Measurements from ENCODE around the gene C1QTNF5. TPM values are rescaled to one million over a fixed set of nuclear protein-coding genes. Genes with fewer than 3 reads are reported as not detected.

Gene C1QTNF5
- polyA plus RNA-seq, 6 donors from 2014 or later: not detected

DNA sequence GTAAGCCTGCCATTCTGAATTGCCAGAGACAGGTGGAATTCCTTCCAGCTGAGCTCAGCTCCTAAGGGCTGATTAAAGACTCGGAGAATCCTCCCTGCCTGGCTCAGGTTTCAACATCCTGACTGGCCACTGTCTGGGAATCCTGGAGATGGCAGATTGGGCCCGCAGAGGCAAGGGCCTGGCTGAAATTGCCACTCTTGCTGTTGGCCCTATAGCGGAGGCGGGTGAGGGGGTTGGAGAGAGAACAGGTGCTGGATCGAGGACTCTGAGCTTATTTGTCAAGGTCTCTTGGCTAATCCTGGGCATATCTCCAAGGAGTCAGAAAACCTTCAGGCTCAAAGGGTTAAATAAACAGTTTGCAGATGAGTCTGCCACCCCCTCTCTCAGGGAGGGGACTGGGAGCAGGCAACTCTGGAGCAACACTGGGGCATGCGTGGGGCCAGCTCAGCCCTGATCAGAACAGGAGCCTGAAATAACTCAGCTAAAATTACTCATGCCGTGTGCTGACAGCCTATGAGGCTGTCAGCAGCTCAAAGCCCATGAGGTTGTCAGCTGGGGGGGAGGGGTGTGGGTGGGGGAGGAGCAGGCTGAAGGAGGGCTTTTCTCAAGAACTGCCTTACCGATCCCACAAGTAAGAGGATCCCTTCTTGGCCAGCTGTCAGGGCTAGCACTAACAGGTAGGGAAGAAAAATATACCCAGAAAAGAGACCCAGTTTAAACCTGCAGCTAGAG, 20.5 kb upstream of the C1QTNF5 start:
- DNase-seq: no peak
- Mint-ChIP-seq H3K36me3 (peaks cover 0 to 9% of the 10 kb centered on the region in 2 donors), H3K9me3 (peaks cover 0 to 3% (median 0%) of the 10 kb centered on the region in 7 donors), H3K27me3 (peaks cover 25 to 57% (median 53%) of the 10 kb centered on the region in 3 donors), H3K4me1 (peaks cover 33 to 47% (median 34%) of the 10 kb centered on the region in 3 donors), H3K27ac (no peak overlapping the region), H3K4me3 (peak overlapping the region in 1 of 8 donors; percentile 37)
- no peak for ATAC-seq (ENCODE audit: low read depth in 2 of 2)

DNA sequence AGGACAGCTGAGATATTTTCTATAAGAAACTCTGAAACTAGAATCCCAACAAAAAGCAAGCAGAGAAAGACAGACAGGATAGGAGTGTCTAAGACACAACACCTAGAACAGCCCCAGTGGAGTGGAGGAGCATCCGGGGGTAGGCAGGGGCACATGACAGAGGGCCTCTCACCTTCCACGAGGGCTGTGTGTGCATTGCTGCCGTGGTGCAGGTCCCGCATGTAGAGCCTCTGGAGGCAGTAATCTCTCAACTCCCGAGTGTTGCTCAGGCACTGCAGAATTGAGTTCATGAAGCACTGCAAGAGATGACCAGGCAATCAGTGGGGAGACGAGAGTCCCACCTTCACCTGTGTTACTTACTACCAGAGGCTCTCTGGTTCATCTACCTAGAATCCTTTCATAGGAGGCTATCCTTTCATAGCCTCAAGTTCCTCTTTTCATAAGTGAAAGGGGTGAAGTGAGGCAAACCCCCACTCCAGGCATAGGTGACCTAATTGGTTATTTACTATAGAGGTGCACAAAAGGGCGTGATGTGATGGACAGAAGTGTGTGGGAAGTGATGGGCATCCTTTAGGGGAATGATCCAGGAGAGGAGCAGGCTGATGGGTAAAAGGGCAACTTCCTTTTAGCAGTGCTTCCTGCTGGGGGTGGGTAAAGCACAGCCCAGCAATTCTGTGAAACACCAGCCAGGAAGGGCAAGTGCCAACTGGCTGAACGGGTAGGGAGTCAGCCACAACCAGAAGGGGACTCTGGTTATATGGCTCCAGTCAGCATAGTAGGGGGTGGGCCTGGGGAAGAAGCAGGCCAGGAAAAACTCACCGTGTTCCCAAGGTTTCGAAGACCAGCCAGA, 18.9 kb upstream of the C1QTNF5 start:
- ATAC-seq (ENCODE audit: low read depth in 2 of 2) (peak in 1 of 2 donors; percentile 19), DNase-seq (no peak)
- Mint-ChIP-seq H3K36me3 (peaks cover 0 to 4% of the 10 kb centered on the region in 2 donors), H3K27me3 (peaks cover 22 to 57% (median 49%) of the 10 kb centered on the region in 3 donors), H3K4me3 (peak overlapping the region in 1 of 8 donors; percentile 16), H3K27ac (peak overlapping the region in 1 of 6 donors; percentile 63), H3K4me1 (peaks cover 32 to 46% (median 36%) of the 10 kb centered on the region in 3 donors), H3K9me3 (peaks cover 0 to 2% (median 0%) of the 10 kb centered on the region in 7 donors)

DNA sequence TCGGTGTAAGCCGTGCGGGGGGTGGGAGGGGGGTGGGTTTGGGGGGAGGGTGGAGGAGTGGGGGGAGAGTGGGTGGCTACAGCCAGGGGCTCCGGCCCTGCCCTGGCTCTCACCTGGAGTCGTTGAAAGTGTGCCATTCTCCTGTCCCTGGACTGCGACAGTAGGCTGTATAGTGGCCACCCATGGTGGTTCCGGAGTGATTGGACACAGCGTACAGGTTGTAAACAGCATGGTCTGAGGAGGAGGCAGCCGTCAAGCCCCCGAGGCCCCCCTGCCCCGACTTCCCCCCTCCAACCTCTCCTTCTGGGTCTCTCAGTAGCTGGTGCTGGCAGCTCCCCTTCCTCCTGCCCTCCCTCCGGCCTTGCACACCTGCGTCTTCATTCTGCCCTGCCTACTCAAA, 16.4 kb upstream of the C1QTNF5 start:
- peaks cover 28 to 35% (median 33%) of the 10 kb centered on the region in 3 donors for H3K4me1 Mint-ChIP-seq
- H3K36me3 Mint-ChIP-seq: no peaks in the 10 kb centered on the region
- H3K27me3 Mint-ChIP-seq: peaks cover 31 to 57% (median 39%) of the 10 kb centered on the region in 3 donors
- ATAC-seq (ENCODE audit: low read depth in 2 of 2) (no peak), DNase-seq (no peak)
- peak overlapping the region in 1 of 6 donors; percentile 88 for H3K27ac Mint-ChIP-seq
- no peaks in the 10 kb centered on the region for H3K9me3 Mint-ChIP-seq
- H3K4me3 Mint-ChIP-seq: peak overlapping the region; percentile 57 to 94 (median 75)

DNA sequence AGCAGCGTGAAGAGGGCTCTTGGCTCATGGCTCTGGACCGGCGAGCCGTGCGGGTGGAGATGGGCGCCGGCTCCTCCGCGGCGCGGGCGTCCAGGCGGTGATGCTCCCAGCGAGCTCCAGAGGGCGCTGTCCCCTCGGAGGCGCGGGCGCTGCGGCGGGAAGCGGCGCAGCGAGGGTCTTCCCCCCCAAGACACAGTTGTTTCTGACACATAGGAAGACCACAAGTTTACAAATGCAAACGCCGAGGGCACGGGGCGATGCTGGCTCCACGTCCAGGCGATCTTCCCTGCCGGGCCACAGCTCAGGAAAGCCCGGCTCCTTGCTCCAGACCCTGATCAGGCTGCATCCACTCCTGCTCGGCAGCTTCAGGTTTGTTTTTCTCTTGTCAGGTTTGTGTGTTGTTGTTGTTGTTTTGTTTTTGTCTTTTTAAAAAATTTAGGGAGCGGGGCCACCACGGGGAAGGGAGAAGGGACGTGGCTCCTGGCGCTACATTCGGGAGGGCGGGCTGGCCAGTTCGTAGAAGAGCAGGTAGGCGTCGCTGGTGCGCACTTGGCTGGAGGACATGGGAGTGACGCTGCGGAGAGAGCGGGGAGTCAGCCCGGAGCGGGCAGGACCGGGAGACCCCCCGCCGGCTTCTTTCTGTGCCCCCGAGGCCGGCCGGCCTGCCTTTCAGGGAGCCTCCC, 15.8 kb upstream of the C1QTNF5 start:
- ATAC-seq (ENCODE audit: low read depth in 2 of 2): peak; percentile 86 to 87
- no peaks in the 10 kb centered on the region for H3K9me3 Mint-ChIP-seq
- peaks cover 36 to 61% (median 42%) of the 10 kb centered on the region in 3 donors for H3K27me3 Mint-ChIP-seq

DNA sequence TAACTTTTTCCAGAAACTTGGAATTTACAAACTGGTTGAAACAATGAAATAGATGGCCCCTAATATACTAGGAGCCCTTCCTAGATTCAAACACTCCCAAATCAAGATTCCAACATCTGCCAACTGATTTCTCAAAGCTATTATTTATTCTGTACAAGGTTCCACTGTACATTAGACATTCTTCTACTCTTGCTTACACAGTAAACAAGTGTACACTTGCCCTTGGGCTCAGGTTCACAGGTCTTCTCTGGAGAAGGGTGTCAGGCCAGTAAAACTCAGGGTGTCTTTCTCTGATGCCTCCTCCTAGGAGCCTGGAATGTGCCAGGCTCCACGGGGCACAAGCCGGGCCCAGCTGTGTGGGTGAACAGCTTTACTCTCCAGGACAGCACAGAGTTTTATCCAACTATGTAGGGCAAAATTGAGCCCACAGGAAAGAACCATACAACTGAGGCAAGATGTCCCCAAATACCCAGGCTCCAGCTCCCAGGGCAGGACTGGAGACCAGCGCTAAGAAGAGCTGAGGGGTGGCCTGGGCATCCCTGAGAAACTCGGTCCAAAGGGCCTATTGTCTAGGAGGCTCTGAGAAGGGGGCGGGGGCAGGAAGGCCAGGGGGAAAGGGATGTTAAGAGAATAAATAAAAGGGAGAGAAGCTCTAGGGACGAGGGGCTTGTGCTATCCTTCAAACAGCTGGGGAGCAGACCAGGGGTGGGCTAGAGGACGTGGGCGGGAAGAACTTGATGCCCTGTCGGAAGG, 14.6 kb upstream of the C1QTNF5 start:
- Mint-ChIP-seq H3K27me3 (peaks cover 41 to 73% (median 54%) of the 10 kb centered on the region in 3 donors), H3K27ac (peak overlapping the region in 1 of 6 donors; percentile 90), H3K36me3 (no peaks in the 10 kb centered on the region), H3K9me3 (no peaks in the 10 kb centered on the region), H3K4me1 (peaks cover 28 to 35% (median 33%) of the 10 kb centered on the region in 3 donors), H3K4me3 (peak overlapping the region in 7 of 8 donors; percentile 35 to 96 (median 73))
- ATAC-seq (ENCODE audit: low read depth in 2 of 2) (no peak), DNase-seq (no peak)

More for the DNA sequence above, 15.8 kb upstream of the C1QTNF5 start:
- DNase-seq: peak; percentile 64
- peak overlapping the region; percentile 73 to 96 (median 94) for H3K4me3 Mint-ChIP-seq
- H3K27ac Mint-ChIP-seq: peak overlapping the region in 5 of 6 donors; percentile 45 to 89 (median 83)
- H3K4me1 Mint-ChIP-seq: peaks cover 28 to 35% (median 33%) of the 10 kb centered on the region in 3 donors
- no peaks in the 10 kb centered on the region for H3K36me3 Mint-ChIP-seq

DNA sequence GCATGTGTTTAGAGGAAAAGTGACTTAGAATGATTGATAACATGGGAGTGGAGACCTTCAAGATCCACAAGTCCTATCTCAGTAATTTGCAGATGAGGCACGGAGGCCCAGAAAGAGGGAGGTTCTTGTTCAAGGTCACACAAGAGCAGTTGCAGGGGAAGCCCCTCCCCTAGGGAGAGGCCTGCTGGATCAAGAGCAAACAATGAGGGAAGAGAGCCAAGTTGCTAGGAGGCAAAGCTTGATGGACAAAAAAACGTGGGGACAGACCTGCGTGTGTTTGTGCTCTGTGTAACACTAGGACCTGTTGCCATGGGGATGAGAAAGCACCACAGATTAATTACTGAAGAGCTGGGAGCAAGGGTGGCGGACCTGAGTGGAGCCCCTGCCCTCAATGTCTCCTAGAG, 12.2 kb upstream of the C1QTNF5 start:
- H3K4me3 Mint-ChIP-seq: peak overlapping the region in 1 of 8 donors; percentile 19
- ATAC-seq (ENCODE audit: low read depth in 2 of 2): no peak
- peaks cover 16 to 17% (median 16%) of the 10 kb centered on the region in 3 donors for H3K4me1 Mint-ChIP-seq
- H3K27ac Mint-ChIP-seq: no peak overlapping the region
- H3K9me3 Mint-ChIP-seq: no peaks in the 10 kb centered on the region
- H3K27me3 Mint-ChIP-seq: peaks cover 42 to 72% (median 57%) of the 10 kb centered on the region in 3 donors
- H3K36me3 Mint-ChIP-seq: no peaks in the 10 kb centered on the region
- no peak for DNase-seq

DNA sequence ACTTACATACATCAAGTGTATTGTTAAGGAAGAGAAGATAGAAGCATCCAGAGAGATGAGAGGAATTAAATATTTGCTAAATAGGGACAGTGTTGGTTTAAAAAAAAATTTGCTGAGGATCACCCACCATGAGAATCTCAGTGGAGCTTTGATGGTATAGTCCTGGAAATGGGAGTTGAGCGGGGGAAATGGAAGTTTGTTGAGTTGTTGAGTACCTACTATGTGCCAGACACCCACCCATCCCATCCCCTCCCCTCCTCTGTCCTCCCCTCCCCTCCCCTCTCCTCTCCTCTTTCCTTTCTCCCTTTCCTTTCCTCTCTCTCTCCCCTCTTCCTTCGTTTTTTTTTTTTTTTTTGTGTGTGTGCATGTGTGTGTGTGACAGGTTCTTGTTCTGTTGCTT, 10.5 kb upstream of the C1QTNF5 start:
- H3K4me3 Mint-ChIP-seq: no peak overlapping the region
- no peaks in the 10 kb centered on the region for H3K36me3 Mint-ChIP-seq
- DNase-seq: no peak
- H3K4me1 Mint-ChIP-seq: peaks cover 3 to 5% (median 4%) of the 10 kb centered on the region in 3 donors
- peaks cover 47 to 73% (median 56%) of the 10 kb centered on the region in 3 donors for H3K27me3 Mint-ChIP-seq
- no peaks in the 10 kb centered on the region for H3K9me3 Mint-ChIP-seq
- peak overlapping the region in 1 of 6 donors; percentile 21 for H3K27ac Mint-ChIP-seq
- no peak for ATAC-seq (ENCODE audit: low read depth in 2 of 2)

DNA sequence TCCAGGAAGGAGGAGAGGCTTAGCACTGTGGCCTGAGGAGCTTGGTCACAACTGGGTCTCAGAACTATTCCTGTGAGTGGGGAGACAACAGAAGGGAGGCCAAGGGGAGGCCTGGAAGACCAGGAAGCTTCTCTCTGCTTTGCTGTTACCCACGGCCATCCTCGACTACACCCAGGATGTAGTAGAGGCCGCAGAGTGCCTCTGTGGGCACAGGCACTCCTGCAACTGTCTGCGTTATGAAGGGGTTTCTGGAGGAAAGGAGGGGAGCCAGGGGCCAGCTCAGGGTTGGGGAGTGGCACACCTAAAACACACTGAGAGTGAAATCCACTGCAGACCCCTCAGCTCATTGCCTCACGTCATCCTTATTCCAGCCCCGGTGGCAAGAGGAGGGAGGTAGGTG, 9.6 kb upstream of the C1QTNF5 start:
- no peaks in the 10 kb centered on the region for H3K36me3 Mint-ChIP-seq
- H3K4me3 Mint-ChIP-seq: no peak overlapping the region
- H3K27ac Mint-ChIP-seq: no peak overlapping the region
- peaks cover 0 to under 1% (median 0%) of the 10 kb centered on the region in 3 donors for H3K4me1 Mint-ChIP-seq
- peaks cover 44 to 72% (median 56%) of the 10 kb centered on the region in 3 donors for H3K27me3 Mint-ChIP-seq
- ATAC-seq (ENCODE audit: low read depth in 2 of 2): no peak
- DNase-seq: no peak
- no peaks in the 10 kb centered on the region for H3K9me3 Mint-ChIP-seq

DNA sequence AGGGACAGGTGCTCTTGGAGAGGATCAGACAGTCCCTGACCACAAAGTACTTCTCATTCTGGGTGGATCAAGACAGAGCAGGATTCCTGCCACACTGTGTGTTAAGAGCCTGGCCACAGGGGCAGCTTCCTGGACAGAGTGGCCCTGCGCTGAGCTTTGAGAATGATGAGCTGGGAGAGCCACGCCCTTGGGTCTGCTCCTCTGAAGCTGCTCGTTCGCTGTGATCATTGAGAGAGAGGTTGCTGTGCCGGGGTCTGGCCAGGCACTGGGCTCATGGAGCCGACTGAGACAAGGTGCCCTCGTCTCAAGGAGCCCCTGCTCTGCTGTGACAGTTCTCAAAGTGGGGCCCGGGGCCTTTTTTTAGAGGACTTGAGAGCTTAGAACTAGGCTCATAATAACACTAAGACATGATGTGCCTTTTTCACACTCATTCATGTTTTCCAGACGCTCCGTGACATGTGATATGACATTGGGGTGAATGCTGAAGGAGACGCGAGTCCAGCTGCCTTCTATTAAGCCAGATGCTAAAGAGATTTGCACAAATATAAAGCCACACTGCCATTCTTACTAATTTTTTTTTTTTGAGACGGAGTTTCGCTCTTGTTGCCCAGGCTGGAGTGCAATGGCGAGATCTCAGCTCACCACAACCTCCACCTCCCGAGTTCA, 7.4 kb upstream of the C1QTNF5 start:
- H3K4me3 Mint-ChIP-seq: no peak overlapping the region
- H3K9me3 Mint-ChIP-seq: no peaks in the 10 kb centered on the region
- ATAC-seq (ENCODE audit: low read depth in 2 of 2): no peak
- no peaks in the 10 kb centered on the region for H3K36me3 Mint-ChIP-seq
- DNase-seq: no peak
- H3K4me1 Mint-ChIP-seq: no peaks in the 10 kb centered on the region
- H3K27ac Mint-ChIP-seq: no peak overlapping the region
- H3K27me3 Mint-ChIP-seq: peaks cover 34 to 73% (median 72%) of the 10 kb centered on the region in 3 donors

DNA sequence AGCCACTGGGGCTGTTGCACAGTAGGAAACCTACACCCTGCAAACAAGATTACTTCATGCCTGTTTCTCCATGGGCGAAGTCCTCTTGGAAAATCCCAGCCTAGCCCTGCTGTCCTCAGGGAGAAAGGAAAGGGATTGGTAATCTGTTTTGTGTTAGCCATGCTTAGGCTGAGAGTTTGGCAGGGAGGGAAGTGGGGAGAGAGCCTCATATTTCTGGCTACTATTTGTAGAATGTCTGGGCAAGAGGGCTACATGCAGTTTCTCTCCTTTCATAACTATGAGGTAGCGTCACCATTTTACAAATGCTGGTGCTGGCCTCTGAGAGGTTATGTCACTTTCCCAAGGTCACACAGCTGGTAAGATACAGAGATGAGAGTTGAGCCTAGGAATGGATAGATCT, 6.6 kb upstream of the C1QTNF5 start:
- no peak for ATAC-seq (ENCODE audit: low read depth in 2 of 2)
- no peak overlapping the region for H3K27ac Mint-ChIP-seq
- no peak for DNase-seq
- no peaks in the 10 kb centered on the region for H3K9me3 Mint-ChIP-seq
- no peaks in the 10 kb centered on the region for H3K36me3 Mint-ChIP-seq
- H3K4me3 Mint-ChIP-seq: no peak overlapping the region
- H3K27me3 Mint-ChIP-seq: peaks cover 27 to 74% (median 71%) of the 10 kb centered on the region in 3 donors
- peaks cover 0 to under 1% (median 0%) of the 10 kb centered on the region in 3 donors for H3K4me1 Mint-ChIP-seq

DNA sequence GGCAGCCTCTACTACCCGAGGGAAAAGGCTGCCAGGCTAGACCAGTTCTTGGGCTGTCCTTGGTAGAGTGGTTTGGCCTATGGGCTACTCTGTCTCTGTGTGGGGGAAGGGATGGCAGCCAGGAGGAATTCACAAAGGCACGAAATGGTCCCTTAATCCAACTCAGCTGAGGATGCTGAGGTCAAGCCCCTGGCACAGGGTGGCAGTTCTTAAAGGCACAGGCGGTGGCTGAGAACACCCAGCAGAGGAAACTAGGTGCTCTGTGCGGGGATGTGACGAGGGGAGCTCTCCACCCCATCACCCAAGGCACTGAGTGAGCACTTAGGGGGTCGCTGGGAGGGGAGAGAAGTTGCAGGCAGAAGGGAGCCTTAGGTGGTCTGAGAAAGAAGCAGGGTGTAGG, 5.9 kb upstream of the C1QTNF5 start, which contains the start of gene MFRP:
Gene MFRP (minus strand): TSS at position 101 of the 400 bp plus-strand sequence. CDS start 192 bp downstream, outside the sequence.
- ATAC-seq (ENCODE audit: low read depth in 2 of 2) (no peak), DNase-seq (no peak)
- Mint-ChIP-seq H3K27ac (no peak within 1 kb of the TSS), H3K9me3 (no peaks in the 10 kb centered on the region), H3K4me3 (no peak within 1 kb of the TSS), H3K4me1 (peaks cover 0 to 6% (median 3%) of the 10 kb centered on the region in 3 donors), H3K36me3 (no peaks in the 10 kb centered on the region), H3K27me3 (peaks cover 26 to 74% (median 72%) of the 10 kb centered on the region in 3 donors)

DNA sequence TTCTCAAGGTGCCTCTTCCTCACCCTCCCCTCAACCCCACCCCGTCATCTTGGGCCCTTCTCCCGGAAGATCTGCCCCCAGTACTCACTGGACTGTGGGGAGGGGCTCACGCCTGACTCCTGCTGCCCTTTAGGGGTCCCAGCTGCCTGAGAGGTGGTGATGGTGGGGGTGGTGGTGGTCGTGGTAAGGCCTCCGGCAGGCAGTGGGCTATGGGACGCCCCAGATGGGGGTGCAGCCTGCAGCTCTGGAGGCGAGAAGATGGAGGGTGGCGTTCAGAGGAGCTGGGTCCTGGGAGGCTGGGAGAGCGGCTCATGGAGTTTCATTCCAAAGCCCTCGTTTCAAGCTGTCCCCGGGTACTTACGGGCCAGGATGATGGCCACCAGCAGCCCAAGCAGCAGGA, 5.0 kb upstream of the C1QTNF5 start:
- no peak for ATAC-seq (ENCODE audit: low read depth in 2 of 2)
- H3K9me3 Mint-ChIP-seq: no peaks in the 10 kb centered on the region
- H3K27ac Mint-ChIP-seq: no peak overlapping the region
- DNase-seq: no peak
- H3K4me3 Mint-ChIP-seq: no peak overlapping the region
- peaks cover 8 to 15% (median 12%) of the 10 kb centered on the region in 3 donors for H3K4me1 Mint-ChIP-seq
- H3K27me3 Mint-ChIP-seq: peaks cover 26 to 72% (median 72%) of the 10 kb centered on the region in 3 donors
- no peaks in the 10 kb centered on the region for H3K36me3 Mint-ChIP-seq
